Fibroblast of gingiva (primary cell): Measurements from ENCODE around the gene CARD14.
"Not testable (repeated sequence)": the region's sequence is repeated elsewhere in the genome, so short reads cannot be mapped to it uniquely, and the experiment has no call there.

Source experiments
- DNase-seq: peaks from one replicate; pipeline ENCODE4 v3.0.0-alpha.2; 2011; ENCODE audit warnings: low read depth

Gene CARD14

GRCh38 chr17:80251966-80252365 is 82.1 kb downstream of the CARD14 start:
- no peak for DNase-seq

GRCh38 chr17:80252871-80253270 is 83.0 kb downstream of the CARD14 start:
- DNase-seq = no peak

- no peak for DNase-seq
Measured at GRCh38 chr17:80253631-80254395, 84.0 kb downstream of the CARD14 start.

- DNase-seq = peak; percentile 95
Measured at GRCh38 chr17:80254396-80255251, 84.8 kb downstream of the CARD14 start.

GRCh38 chr17:80256034-80256350 is 86.2 kb downstream of the CARD14 start:
- DNase-seq = no peak

GRCh38 chr17:80257716-80258213 is 87.9 kb downstream of the CARD14 start:
- no peak for DNase-seq

- DNase-seq = not testable (repeated sequence)
Measured at GRCh38 chr17:80258296-80258695, 88.5 kb downstream of the CARD14 start.
